Right lobe of liver (tissue), 4 donors: Measurements from ENCODE around the gene MED31.

Source experiments
- CTCF ChIP-seq, 4 donors: fragments of 200-600 bp in 3 of 4; fragments of 450-650 bp in 1 of 4; IDR thresholded peaks; one replicate each; pipeline versions ENCODE4 v1.5.1 to v1.8.0; 2016 to 2022; ENCODE audit warnings: antibody characterized with exemption in 4 of 4, mild to moderate bottlenecking in 2 of 4
- POLR2A ChIP-seq: fragments of 450-650 bp; IDR thresholded peaks from one replicate; pipeline ENCODE4 v1.6.1; 2017; ENCODE audit warnings: antibody characterized with exemption, mild to moderate bottlenecking
- donor health status: DM: no; HTN: no; CAD: no.
- donor health status: DM: no; HTN: no; CAD: no.
- donor health status: DM: no; HTN: yes; CAD: no.

GRCh38 chr17:6695565-6695964 is 44.2 kb upstream of the MED31 start:
- no peak for TF ChIP-seq CTCF (IDR thresholded peaks at IDR 0.05)
- no peak for TF ChIP-seq POLR2A
